HPDE6-E6E7 (cell line): ENCODE measurements around the gene P2RY12.
A peak's percentile ranks its signal among the peaks of the same experiment; 100 is the strongest.
"Not testable (repeated sequence)": the region's sequence is repeated elsewhere in the genome, so short reads cannot be mapped to it uniquely, and the experiment has no call there.

Experiments used
- DNase-seq: peaks from one replicate; pipeline ENCODE4 v3.0.0; 2011; ENCODE audit warnings: missing footprints; ENCODE audit errors: extremely low spot score

P2RY12 gene

GRCh38 chr3:151393146-151393830 is 8.7 kb upstream of the P2RY12 start:
- no peak for DNase-seq

GRCh38 chr3:151392191-151392590 is 7.6 kb upstream of the P2RY12 start:
- DNase-seq = not testable (repeated sequence)

DNA sequence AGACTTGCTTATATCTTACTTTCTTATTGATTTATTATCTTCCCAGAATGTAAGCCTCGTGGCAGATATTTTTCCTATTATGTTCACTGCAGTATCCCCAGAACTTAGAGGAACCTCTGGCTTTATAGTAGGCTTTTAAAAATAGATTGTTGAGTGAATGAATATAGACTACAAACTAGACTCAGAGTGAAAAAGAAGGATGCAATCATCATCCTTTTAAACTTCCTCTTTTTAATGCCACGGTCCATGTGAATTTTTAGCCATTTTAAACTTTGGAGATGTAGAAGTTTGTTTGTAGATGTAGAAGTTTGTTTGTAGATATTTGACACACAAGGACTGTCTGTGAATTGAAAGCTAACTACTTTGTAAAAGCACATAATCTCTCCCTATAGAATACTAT is 7.2 kb upstream of the P2RY12 start:
- no peak for DNase-seq

- DNase-seq = no peak
Measured at GRCh38 chr3:151387842-151388241, 3.3 kb upstream of the P2RY12 start.

GRCh38 chr3:151387432-151387831 is 2.9 kb upstream of the P2RY12 start:
- no peak for DNase-seq

DNA sequence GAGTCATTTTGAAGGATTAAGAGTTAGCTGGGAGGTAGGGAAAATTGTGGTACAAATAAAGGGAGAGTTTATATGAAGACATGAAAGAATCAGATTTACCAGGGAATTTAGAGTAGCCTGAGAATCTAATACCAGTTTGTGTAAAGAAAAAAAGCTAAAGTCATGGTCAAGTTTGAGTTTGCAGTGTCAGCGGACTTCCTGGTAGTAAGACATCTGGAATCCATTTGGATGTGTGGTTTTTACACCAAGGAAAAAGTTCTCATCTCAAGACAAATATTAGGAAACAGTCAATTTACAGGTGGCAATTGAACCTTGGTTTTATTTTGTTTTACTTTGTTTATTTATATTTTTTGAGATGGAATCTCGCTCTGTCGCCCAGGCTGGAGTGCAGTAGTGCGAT is 1.5 kb upstream of the P2RY12 start:
- DNase-seq = no peak

GRCh38 chr3:151383956-151384355 is 597 bp downstream of the P2RY12 start:
- DNase-seq = no peak

DNA sequence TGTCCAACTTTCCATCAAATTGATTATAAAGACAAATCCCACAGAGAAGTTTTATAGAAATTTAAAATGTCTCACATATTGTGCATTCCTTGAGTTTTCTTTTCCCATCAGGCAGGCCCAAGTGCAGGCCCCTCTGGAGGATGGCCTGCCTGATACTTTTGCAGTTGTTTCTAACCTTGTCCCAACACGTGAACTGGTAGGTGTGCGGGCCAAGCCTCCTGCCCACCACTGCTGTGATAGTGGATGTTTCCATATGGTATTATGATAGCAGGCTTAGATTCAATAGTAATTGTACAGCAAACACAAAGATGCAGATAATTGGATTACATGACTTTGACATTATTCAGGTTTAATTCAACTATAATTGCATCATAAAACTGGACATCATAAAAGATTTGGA is 1.4 kb downstream of the P2RY12 start:
- DNase-seq = no peak

GRCh38 chr3:151382671-151383070 is 1.9 kb downstream of the P2RY12 start:
- no peak for DNase-seq

GRCh38 chr3:151379083-151379734 is 5.3 kb downstream of the P2RY12 start:
- DNase-seq = peak; percentile 5

DNA sequence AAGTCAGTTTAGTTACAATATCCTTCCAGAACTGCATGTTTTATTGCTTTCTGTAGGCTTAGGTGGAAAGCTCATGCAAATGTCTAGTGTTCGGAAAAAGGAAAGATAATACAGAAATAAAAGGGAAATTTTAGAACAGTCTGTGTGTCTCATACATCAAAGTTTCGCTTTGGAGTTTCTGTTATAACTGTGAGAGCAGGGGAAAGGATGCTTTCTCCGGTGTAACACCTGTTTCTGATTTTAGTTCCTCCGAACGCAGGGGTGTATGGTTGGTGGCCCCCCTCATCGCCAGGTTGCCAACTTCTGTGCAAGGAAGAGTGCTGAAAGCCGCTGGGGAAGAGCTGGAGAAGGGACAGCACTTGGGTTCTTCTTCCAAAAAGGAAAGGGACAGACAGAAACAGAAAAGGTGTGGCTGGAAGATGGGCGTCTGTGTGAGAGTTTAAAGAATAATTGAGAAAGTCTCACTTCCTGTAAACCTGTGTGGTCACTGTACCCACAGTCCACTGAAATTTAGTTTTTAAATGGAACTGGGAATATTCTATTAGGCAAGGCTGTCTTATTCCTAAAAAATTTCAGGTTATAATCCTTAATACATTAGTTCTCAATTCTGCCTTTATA is 6.7 kb downstream of the P2RY12 start:
- no peak for DNase-seq

- DNase-seq = no peak
Measured at GRCh38 chr3:151372063-151372820, 12.3 kb downstream of the P2RY12 start.

GRCh38 chr3:151371526-151371925 is 13.0 kb downstream of the P2RY12 start:
- no peak for DNase-seq

GRCh38 chr3:151367448-151367847 is 17.1 kb downstream of the P2RY12 start:
- no peak for DNase-seq

DNA sequence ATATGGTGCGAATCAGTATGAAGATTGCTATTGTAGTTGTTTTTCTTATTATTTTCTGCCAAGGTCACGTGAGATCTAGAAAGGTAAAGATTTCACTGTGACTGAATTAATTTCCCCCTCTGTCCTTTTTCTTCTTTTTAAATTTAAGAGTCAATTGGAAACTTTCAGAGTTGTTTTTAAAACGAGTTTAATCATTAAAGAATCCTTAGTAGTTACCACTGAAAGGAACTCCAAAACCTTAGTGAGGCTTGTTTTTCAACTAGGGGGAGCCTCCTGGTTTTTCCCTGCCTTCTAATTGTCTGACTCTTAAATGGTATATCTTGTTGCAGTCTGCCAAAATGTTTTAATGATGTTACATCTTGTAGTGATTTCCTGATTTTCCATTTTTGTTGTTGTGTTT is 17.6 kb downstream of the P2RY12 start:
- DNase-seq = no peak

GRCh38 chr3:151362751-151363174 is 21.8 kb downstream of the P2RY12 start:
- no peak for DNase-seq

GRCh38 chr3:151357463-151357850 is 27.1 kb downstream of the P2RY12 start:
- no peak for DNase-seq

DNA sequence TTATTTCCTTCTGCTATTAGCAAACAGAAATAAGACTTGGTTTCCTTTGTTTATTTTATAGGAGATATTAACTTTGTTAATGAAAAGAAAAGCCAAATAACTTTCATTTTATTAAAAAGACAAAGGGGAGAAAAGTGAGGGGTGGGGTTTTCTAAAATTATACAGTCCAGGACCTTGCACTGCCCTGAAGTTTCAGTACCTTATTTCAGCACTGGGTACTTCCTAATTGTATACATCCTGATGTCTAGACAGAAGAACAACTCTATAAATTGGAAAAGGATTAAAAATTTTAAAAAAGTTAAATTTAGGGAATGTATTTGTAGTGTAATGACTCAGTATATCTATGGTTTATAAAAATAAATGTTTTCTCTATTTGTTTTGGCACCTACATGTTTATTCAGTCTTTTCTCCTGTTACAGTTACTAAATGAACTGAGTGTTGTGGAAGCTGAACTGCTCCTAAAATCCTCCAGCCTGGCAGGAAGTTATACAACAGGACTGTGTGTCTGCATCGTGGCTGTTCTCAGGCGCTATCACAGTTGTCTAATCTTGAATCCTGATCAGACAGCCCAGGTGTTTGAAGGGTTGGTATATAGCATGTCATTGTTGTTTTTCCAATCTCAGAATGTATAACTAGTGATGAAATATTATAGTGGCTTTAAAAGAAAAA is 27.6 kb downstream of the P2RY12 start:
- no peak for DNase-seq

- no peak for DNase-seq
Measured at GRCh38 chr3:151351648-151352047, 32.9 kb downstream of the P2RY12 start.

DNA sequence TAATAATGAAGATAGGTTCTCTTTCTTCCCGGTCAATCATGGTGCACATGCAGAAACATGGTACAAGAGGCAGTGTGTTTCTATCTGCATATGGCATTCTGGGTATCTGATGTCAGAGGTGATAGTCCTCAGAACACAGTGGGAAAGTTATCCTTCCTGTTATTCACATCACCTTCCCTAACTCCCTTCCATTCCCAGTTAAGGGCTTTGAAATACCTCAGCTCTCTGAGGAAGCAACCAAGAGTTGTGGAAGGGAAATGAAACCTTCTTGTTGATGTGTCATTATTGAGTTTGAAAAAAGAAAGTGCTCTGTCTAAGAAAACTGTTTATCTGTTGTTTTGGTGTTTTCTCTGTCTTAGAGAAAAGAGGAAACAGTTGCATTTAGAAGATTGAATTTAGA is 33.3 kb downstream of the P2RY12 start:
- no peak for DNase-seq

GRCh38 chr3:151350656-151351055 is 33.9 kb downstream of the P2RY12 start:
- DNase-seq = no peak

DNA sequence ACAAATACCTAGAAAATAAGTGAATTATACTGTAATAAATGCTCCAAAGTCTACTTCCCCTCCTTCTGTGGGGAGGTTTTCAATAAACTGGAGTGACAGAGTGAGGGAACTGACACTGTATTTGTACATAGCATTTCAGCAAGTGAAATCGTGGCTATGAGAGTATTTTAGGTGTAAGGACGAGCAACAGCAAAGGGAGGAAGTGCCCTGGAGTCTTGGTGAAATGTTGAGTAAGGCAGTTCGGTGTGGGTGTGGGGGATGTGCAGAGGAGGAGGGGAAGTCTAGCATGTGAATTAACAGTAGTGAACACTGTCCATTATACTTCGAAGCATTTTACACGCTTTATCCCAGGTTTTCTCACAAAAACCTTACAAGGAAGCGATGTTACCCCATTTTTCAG is 37.1 kb downstream of the P2RY12 start:
- DNase-seq = no peak
